Lower leg skin (tissue), 4 donors: ENCODE data around the gene BICRAL. TPM values are rescaled to one million over a fixed set of nuclear protein-coding genes. Genes with fewer than 3 reads are reported as not detected.

Source experiments
- DNase-seq, 2 donors: peaks; one replicate each; pipeline ENCODE4 v3.0.0-alpha.2; 2019; ENCODE audit warnings: low spot score in 2 of 2
- H3K4me3 ChIP-seq: fragments of 200-600 bp; sonication (generic); 2 replicates; pipeline ENCODE4 v1.5.1; 2017; ENCODE audit warnings: mild to moderate bottlenecking, low read depth; ENCODE audit not compliant: poor library complexity, severe bottlenecking
- CTCF ChIP-seq, 3 donors: fragments of 450-650 bp; IDR thresholded peaks; one replicate each; pipeline ENCODE4 v1.5.1; 2016; ENCODE audit warnings: antibody characterized with exemption in 3 of 3, mild to moderate bottlenecking in 3 of 3, moderate library complexity in 2 of 3
- POLR2A ChIP-seq, 2 donors: fragments of 450-650 bp; IDR thresholded peaks; one replicate each; pipeline ENCODE4 v1.6.1; 2016 to 2017; ENCODE audit warnings: antibody characterized with exemption in 2 of 2, mild to moderate bottlenecking in 1 of 2, moderate library complexity in 1 of 2
- WGBS, 2 donors: methylation state at CpG; one replicate each; pipeline ENCODE4 v1.1.5; 2018; 5-methylcytosine and 5-hydroxymethylcytosine counted together
- intact Hi-C: fragments of 100-400 bp; cut with DNase I; formaldehyde crosslinking; loops from one replicate; pipeline ENCODE4 v1.15.0; 2023; ENCODE audit warnings: low total_unique reads
- total RNA-seq, 4 donors: library from RNA; depleted of rRNA; stranded (reverse); fragments of >200 nt; gene quantifications; one replicate each; pipeline ENCODE4 v1.1.0, GENCODE V29; 2016

BICRAL gene
- total RNA-seq, 4 donors from 2014 or later = 19.4 to 23.4 (median 20.5) TPM

GRCh38 chr6:42909835-42910234 lies 128.0 kb downstream of the BICRAL start:
- TF ChIP-seq POLR2A (IDR thresholded peaks at IDR 0.05) (no peak), CTCF (IDR thresholded peaks at IDR 0.05) (no peak)
- no peak overlapping the region for H3K4me3 ChIP-seq
- no peak for DNase-seq
- 92 to 93% methylated on average over 10 of the region's 10 CpGs for WGBS, 2 donors
- intact Hi-C loops = no loop called here

- DNase-seq = no peak
- H3K4me3 ChIP-seq = no peak overlapping the region
- TF ChIP-seq CTCF (IDR thresholded peaks at IDR 0.05) = no peak
- TF ChIP-seq POLR2A (IDR thresholded peaks at IDR 0.05) = no peak
- WGBS, 2 donors = 15 to 22% methylated on average over 43 to 46 of the region's 49 CpGs
- intact Hi-C loops = no loop called here
These were observed 129.5 kb downstream of the BICRAL start for GRCh38 chr6:42911171-42912021.

GRCh38 chr6:42914546-42914945 lies 132.7 kb downstream of the BICRAL start:
- WGBS, 2 donors = 60 to 65% methylated on average over 4 of the region's 4 CpGs
- intact Hi-C loops = no loop called here
- no peak for TF ChIP-seq POLR2A (IDR thresholded peaks at IDR 0.05)
- no peak for TF ChIP-seq CTCF (IDR thresholded peaks at IDR 0.05)

GRCh38 chr6:42915732-42916131 lies 133.9 kb downstream of the BICRAL start, which contains the start of gene PTCRA:
TSS of gene PTCRA (plus strand) at chr6:42916053. CDS start at chr6:42916070, 17 bp downstream.
- no peak for DNase-seq
- no peak for TF ChIP-seq CTCF (IDR thresholded peaks at IDR 0.05)
- TF ChIP-seq POLR2A (IDR thresholded peaks at IDR 0.05) = no peak
- WGBS, 2 donors = 71 to 73% methylated on average over 8 to 10 of the region's 10 CpGs
- no peak within 1 kb of the TSS for H3K4me3 ChIP-seq
- intact Hi-C loops = no loop called here

More at GRCh38 chr6:42914546-42914945, 132.7 kb downstream of the BICRAL start:
- DNase-seq = no peak
- H3K4me3 ChIP-seq = no peak overlapping the region

GRCh38 chr6:42916288-42916687 lies 134.4 kb downstream of the BICRAL start:
- 100% methylated on average over 1 of the region's 1 CpG for WGBS, 2 donors
- DNase-seq = no peak
- TF ChIP-seq CTCF (IDR thresholded peaks at IDR 0.05) (no peak), POLR2A (IDR thresholded peaks at IDR 0.05) (no peak)
- H3K4me3 ChIP-seq = no peak overlapping the region
- intact Hi-C loops = no loop called here

Other genes starting within 250 kb of the BICRAL start
- gene UBR2, start 218.0 kb upstream of the BICRAL start, total RNA-seq = 10 to 100 TPM; 22.7 to 28.7 (median 25.3) TPM
- under 1 TPM in 1 of 4 donors, not detected in 3; 0.16 TPM for gene PRPH2, start 59.5 kb upstream of the BICRAL start, total RNA-seq
- gene TBCC, start 35.9 kb upstream of the BICRAL start, total RNA-seq = 10 to 100 TPM; 40.3 to 55.5 (median 45.3) TPM
- gene RPL7L1, start 97.6 kb downstream of the BICRAL start, total RNA-seq = 10 to 100 TPM; 73.4 to 95.9 (median 80.9) TPM
- not detected for gene PTCRA, start 134.0 kb downstream of the BICRAL start, total RNA-seq
- 10 to 100 TPM; 15.6 to 28.9 (median 19.7) TPM for gene CNPY3, start 147.4 kb downstream of the BICRAL start, total RNA-seq
- 1 to 10 TPM in 1 of 4 donors, under 1 TPM in 3; 0.25 to 1.4 (median 0.60) TPM for gene GNMT, start 178.7 kb downstream of the BICRAL start, total RNA-seq
- gene PEX6, start 197.1 kb downstream of the BICRAL start, total RNA-seq = 10 to 100 TPM; 13.9 to 37.6 (median 25.7) TPM
- gene PPP2R5D, start 202.5 kb downstream of the BICRAL start, total RNA-seq = 10 to 100 TPM; 26.3 to 49.4 (median 40.8) TPM
- gene MEA1, start 231.9 kb downstream of the BICRAL start, total RNA-seq = 10 to 100 TPM; 59.5 to 99.9 (median 77.5) TPM
- gene KLHDC3, start 232.2 kb downstream of the BICRAL start, total RNA-seq = 10 to 100 TPM; 75.1 to 84.7 (median 79.6) TPM
- 10 to 100 TPM; 38.5 to 61.9 (median 56.7) TPM for gene RRP36, start 239.6 kb downstream of the BICRAL start, total RNA-seq